ENCODE results near the gene SYT1. TPM values are rescaled to one million over a fixed set of nuclear protein-coding genes. Genes with fewer than 3 reads are reported as not detected.

SYT1 gene
- polyA plus RNA-seq, 6 donors from 2014 or later = 0.05 to 0.97 (median 0.29) TPM; not detected in 1

GRCh38 chr12:78871566-78871965 is 7.0 kb downstream of the SYT1 start:
- H3K4me1 Mint-ChIP-seq = peaks cover 0 to 5% (median 4%) of the 10 kb centered on the region in 3 donors
- H3K36me3 Mint-ChIP-seq = no peaks in the 10 kb centered on the region
- H3K27me3 Mint-ChIP-seq = no peaks in the 10 kb centered on the region
- no peak overlapping the region for H3K4me3 Mint-ChIP-seq
- H3K27ac Mint-ChIP-seq = no peak overlapping the region
- H3K9me3 Mint-ChIP-seq = no peaks in the 10 kb centered on the region
- DNase-seq (no peak), ATAC-seq (ENCODE audit: low read depth in 2 of 2) (no peak)

GRCh38 chr12:78878459-78878858 is 13.9 kb downstream of the SYT1 start:
- H3K4me3 Mint-ChIP-seq = no peak overlapping the region
- no peaks in the 10 kb centered on the region for H3K9me3 Mint-ChIP-seq
- no peaks in the 10 kb centered on the region for H3K36me3 Mint-ChIP-seq
- H3K27me3 Mint-ChIP-seq = no peaks in the 10 kb centered on the region
- ATAC-seq (ENCODE audit: low read depth in 2 of 2) = no peak
- no peak for DNase-seq
- H3K4me1 Mint-ChIP-seq = no peaks in the 10 kb centered on the region
- no peak overlapping the region for H3K27ac Mint-ChIP-seq

DNA sequence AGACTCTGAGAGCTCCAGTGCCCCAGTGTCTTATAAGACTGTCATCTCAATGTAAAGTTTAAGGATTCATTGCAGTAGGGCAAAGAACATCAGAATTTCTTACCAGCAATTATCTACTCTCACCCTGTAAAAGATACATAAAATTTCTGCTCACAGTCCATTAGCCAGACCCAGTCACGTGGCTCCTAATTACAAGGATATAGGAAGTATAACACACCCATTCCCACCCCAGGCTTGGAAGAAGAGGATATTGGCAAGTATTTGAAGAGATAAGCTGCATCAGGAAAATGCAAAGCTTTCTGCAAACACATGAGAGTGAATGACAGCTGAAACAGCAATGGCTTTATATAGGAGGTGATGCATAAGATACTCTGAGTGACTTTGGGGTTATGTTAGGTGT is 14.3 kb downstream of the SYT1 start:
- ATAC-seq (ENCODE audit: low read depth in 2 of 2) = no peak
- Mint-ChIP-seq H3K4me1 (no peaks in the 10 kb centered on the region), H3K27me3 (no peaks in the 10 kb centered on the region), H3K4me3 (no peak overlapping the region), H3K27ac (no peak overlapping the region), H3K9me3 (no peaks in the 10 kb centered on the region), H3K36me3 (no peaks in the 10 kb centered on the region)
- no peak for DNase-seq

DNA sequence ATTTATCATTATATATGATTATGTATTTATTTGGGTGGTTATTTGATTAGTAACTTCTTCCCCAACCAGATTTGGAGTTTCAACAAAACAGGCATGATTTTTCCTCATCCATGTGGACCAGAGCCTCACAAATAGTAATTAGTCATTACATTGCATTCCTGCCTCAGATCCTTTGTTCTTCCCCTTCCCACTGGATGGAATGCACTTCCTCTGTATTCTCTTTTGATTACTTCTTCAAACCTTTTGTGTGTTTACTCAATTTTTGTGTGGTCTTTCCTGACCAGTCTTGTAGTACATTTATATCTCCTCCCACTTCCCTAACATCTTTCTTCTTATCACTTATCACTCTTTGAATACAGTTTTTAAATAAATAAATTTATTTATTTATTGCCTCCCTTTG is 15.5 kb downstream of the SYT1 start:
- ATAC-seq (ENCODE audit: low read depth in 2 of 2) (no peak), DNase-seq (no peak)
- no peaks in the 10 kb centered on the region for H3K36me3 Mint-ChIP-seq
- peaks cover 0 to 1% (median 0%) of the 10 kb centered on the region in 3 donors for H3K4me1 Mint-ChIP-seq
- no peaks in the 10 kb centered on the region for H3K9me3 Mint-ChIP-seq
- no peak overlapping the region for H3K4me3 Mint-ChIP-seq
- no peak overlapping the region for H3K27ac Mint-ChIP-seq
- H3K27me3 Mint-ChIP-seq = no peaks in the 10 kb centered on the region

DNA sequence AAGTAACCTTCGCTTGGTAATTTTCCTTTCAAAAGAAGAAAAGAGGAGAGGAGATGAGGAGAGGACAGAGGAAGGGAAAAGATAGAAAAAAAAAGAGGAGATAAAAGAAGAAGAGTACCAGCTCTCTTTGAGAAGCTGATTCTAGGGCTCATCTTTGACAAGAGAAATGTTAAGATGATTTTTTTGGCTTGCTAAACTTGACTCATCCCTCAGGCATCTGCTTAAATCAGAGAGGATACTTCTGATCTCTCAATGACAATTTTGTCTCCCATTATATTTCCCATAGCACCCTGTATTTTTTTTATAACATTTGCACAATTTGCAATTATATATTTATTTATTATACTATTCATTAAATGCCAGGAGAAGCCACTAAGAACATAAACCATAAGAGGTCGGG is 17.1 kb downstream of the SYT1 start:
- Mint-ChIP-seq H3K9me3 (no peaks in the 10 kb centered on the region), H3K4me1 (peaks cover 0 to 12% (median 0%) of the 10 kb centered on the region in 3 donors), H3K4me3 (no peak overlapping the region), H3K36me3 (no peaks in the 10 kb centered on the region), H3K27ac (no peak overlapping the region), H3K27me3 (no peaks in the 10 kb centered on the region)
- ATAC-seq (ENCODE audit: low read depth in 2 of 2) = no peak
- DNase-seq = no peak

GRCh38 chr12:78885466-78885865 is 20.9 kb downstream of the SYT1 start:
- Mint-ChIP-seq H3K27ac (no peak overlapping the region), H3K9me3 (no peaks in the 10 kb centered on the region), H3K4me3 (peak overlapping the region in 2 of 8 donors; percentile 8 to 75), H3K27me3 (no peaks in the 10 kb centered on the region), H3K4me1 (peaks cover 10 to 27% (median 14%) of the 10 kb centered on the region in 3 donors), H3K36me3 (no peaks in the 10 kb centered on the region)
- ATAC-seq (ENCODE audit: low read depth in 2 of 2) (no peak), DNase-seq (no peak)

- Mint-ChIP-seq H3K36me3 (no peaks in the 10 kb centered on the region), H3K27ac (peak overlapping the region in 1 of 6 donors; percentile 33), H3K4me1 (peaks cover 10 to 27% (median 17%) of the 10 kb centered on the region in 3 donors), H3K4me3 (no peak overlapping the region), H3K9me3 (no peaks in the 10 kb centered on the region), H3K27me3 (no peaks in the 10 kb centered on the region)
- DNase-seq (no peak), ATAC-seq (ENCODE audit: low read depth in 2 of 2) (no peak)
Measured at GRCh38 chr12:78886719-78887407, 22.3 kb downstream of the SYT1 start.

DNA sequence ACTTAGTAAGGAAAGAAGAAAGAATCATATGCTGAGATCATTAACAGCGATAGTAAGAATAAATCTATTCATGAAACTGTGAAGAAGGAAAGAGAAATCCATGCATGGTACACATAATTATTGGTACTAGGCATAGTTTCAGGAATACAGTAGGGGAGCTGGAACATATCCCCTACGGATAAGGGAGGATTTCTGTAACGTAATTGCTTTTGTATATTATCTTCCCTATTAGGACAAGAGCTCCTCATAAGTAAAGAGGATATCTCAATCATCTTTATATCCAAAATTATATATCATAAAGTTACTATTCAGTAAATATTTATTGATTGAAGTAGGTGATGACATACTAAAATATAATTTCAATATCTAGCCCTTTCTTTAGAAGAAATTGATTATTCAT is 22.9 kb downstream of the SYT1 start:
- H3K36me3 Mint-ChIP-seq = no peaks in the 10 kb centered on the region
- H3K4me1 Mint-ChIP-seq = peaks cover 10 to 27% (median 17%) of the 10 kb centered on the region in 3 donors
- H3K4me3 Mint-ChIP-seq = no peak overlapping the region
- H3K27ac Mint-ChIP-seq = no peak overlapping the region
- no peaks in the 10 kb centered on the region for H3K27me3 Mint-ChIP-seq
- DNase-seq (no peak), ATAC-seq (ENCODE audit: low read depth in 2 of 2) (no peak)
- no peaks in the 10 kb centered on the region for H3K9me3 Mint-ChIP-seq

GRCh38 chr12:78888568-78888967 is 24.0 kb downstream of the SYT1 start:
- ATAC-seq (ENCODE audit: low read depth in 2 of 2) = peak; percentile 92 to 97
- DNase-seq = peak; percentile 20
- peak overlapping the region in 1 of 6 donors; percentile 11 for H3K27ac Mint-ChIP-seq
- no peaks in the 10 kb centered on the region for H3K27me3 Mint-ChIP-seq
- peak overlapping the region in 5 of 8 donors; percentile 1 to 73 (median 57) for H3K4me3 Mint-ChIP-seq
- H3K36me3 Mint-ChIP-seq = no peaks in the 10 kb centered on the region
- no peaks in the 10 kb centered on the region for H3K9me3 Mint-ChIP-seq
- peaks cover 10 to 27% (median 17%) of the 10 kb centered on the region in 3 donors for H3K4me1 Mint-ChIP-seq

- Mint-ChIP-seq H3K36me3 (no peaks in the 10 kb centered on the region), H3K4me1 (peaks cover 10 to 17% (median 15%) of the 10 kb centered on the region in 3 donors), H3K27ac (no peak overlapping the region), H3K27me3 (no peaks in the 10 kb centered on the region), H3K4me3 (no peak overlapping the region), H3K9me3 (no peaks in the 10 kb centered on the region)
- no peak for DNase-seq
- ATAC-seq (ENCODE audit: low read depth in 2 of 2) = no peak
Measured at GRCh38 chr12:78891646-78892353, 27.2 kb downstream of the SYT1 start.

DNA sequence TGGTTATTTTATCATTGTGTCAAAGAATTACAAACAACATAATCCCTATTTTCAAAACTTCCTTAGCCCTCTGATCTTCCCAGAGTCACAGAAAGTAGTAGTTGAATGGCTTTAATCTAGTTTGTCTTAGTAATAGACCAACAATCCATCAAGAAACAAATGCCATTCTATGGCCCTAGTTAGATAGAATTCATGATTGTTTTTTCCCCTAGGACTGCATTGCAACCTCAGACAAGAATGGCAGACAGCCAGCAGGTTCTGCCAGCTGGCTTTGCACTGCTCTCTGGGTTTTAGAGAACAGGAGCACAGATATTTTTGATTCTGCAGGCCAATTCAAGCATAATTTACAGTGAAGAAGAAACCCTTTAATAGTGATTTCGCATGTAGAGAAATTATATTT is 33.8 kb downstream of the SYT1 start:
- no peak for ATAC-seq (ENCODE audit: low read depth in 2 of 2)
- Mint-ChIP-seq H3K9me3 (no peaks in the 10 kb centered on the region), H3K4me3 (no peak overlapping the region), H3K27me3 (no peaks in the 10 kb centered on the region), H3K36me3 (no peaks in the 10 kb centered on the region), H3K4me1 (peaks cover 0 to 5% (median 0%) of the 10 kb centered on the region in 3 donors), H3K27ac (no peak overlapping the region)
- no peak for DNase-seq

- no peaks in the 10 kb centered on the region for H3K9me3 Mint-ChIP-seq
- no peaks in the 10 kb centered on the region for H3K4me1 Mint-ChIP-seq
- H3K27me3 Mint-ChIP-seq = no peaks in the 10 kb centered on the region
- no peaks in the 10 kb centered on the region for H3K36me3 Mint-ChIP-seq
- H3K4me3 Mint-ChIP-seq = no peak overlapping the region
- DNase-seq (no peak), ATAC-seq (ENCODE audit: low read depth in 2 of 2) (no peak)
- H3K27ac Mint-ChIP-seq = no peak overlapping the region
Measured at GRCh38 chr12:78914859-78915331, 50.3 kb downstream of the SYT1 start.

DNA sequence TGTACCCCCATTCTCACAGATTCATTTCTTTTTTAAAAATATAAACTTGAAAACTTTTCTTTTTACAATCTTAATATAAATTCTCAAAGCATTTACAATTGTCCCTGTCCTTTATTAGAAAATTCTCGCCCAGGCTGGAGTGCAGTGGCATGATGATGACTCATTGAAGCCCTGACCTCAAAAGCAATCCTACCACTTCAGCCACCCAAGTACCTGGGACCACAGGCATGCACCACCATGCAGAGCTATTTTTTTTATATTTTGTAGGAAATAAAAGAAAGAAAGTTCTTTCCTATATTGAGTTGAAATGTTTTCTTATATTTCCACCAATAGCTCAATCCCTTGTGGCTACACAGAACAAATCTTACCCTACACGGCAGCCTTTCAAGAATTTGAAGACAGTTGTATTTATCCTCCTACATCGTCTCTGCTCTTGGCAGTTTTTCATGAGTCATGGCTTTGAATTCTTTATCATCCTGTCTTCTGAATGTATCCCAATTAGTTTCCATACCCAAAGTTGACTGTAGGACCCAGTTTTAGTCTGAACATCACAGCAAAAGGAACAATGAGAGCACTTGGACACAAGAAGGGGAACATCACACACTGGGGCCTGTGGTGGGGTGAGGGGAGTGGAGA is 52.4 kb downstream of the SYT1 start:
- DNase-seq (no peak), ATAC-seq (ENCODE audit: low read depth in 2 of 2) (no peak)
- Mint-ChIP-seq H3K9me3 (no peaks in the 10 kb centered on the region), H3K27me3 (no peaks in the 10 kb centered on the region), H3K27ac (no peak overlapping the region), H3K4me1 (no peaks in the 10 kb centered on the region), H3K4me3 (no peak overlapping the region), H3K36me3 (no peaks in the 10 kb centered on the region)

- no peak for DNase-seq
- Mint-ChIP-seq H3K27ac (no peak overlapping the region), H3K27me3 (no peaks in the 10 kb centered on the region), H3K36me3 (no peaks in the 10 kb centered on the region), H3K4me1 (no peaks in the 10 kb centered on the region), H3K9me3 (no peaks in the 10 kb centered on the region), H3K4me3 (no peak overlapping the region)
- ATAC-seq (ENCODE audit: low read depth in 2 of 2) = no peak
Measured at GRCh38 chr12:78917513-78917912, 52.9 kb downstream of the SYT1 start.
